GM21367 (cell line): ENCODE data around the gene RAD51B.
"Not testable (repeated sequence)": the region's sequence is repeated elsewhere in the genome, so short reads cannot be mapped to it uniquely, and the experiment has no call there.

Experiments
- ATAC-seq: cut with Tn5 transposase; IDR thresholded peaks from one replicate; pipeline ENCODE4 v1.9.1; 2021; ENCODE audit not compliant: unreplicated experiment

RAD51B gene

DNA sequence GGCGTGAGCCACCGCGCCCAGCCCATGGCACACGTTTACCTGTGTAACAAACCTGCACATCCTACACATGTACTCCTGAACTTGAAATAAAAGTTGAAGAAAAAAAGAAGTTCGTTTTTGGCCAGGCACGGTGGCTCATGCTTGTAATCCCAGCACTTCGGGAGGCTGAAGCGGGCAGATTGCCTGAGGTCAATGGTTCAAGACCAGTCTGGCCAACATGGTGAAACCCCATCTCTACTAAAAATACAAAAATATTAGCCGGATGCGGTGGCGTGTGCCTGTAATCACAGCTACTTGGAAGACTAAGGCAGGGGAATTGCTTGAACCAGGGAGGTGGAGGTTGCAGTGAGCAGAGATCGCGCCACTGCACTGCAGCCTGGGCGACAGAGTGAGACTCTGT lies 879.2 kb downstream of the RAD51B start:
- ATAC-seq = not testable (repeated sequence)

DNA sequence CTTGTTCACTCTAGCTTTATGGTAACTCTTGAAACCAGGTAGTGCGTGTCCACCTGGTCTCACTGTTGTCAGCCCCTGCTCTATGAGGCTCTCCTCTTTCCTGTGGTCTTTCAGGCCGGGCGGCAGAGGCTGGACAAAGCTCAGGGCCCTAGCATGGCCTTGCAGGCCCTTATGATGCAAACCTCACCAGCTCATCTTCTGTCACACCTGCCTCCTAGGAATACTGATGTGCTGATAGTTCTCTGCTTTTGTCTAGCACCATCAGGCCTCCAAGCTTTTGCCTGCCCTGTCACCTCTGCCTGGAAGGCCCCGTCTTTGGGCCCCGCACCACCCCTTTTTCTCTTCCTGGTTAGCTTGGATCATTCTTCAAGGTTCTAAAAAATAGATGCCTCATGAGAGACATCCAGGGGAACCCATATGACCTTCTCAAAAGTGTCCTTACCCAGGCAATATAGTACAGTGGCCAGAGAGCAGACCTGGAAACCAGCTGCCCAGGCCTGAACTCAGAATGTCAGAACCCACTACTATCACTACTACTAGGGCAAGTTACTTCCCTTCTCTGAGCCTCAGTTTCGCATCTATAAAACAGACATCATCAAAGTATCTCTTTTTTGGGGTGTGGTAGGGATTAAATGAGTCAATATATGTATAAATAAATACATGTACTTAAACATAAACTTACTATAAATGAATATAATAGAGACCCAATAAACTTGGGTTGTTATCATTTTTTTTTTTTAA lies 881.6 kb downstream of the RAD51B start:
- no peak for ATAC-seq

DNA sequence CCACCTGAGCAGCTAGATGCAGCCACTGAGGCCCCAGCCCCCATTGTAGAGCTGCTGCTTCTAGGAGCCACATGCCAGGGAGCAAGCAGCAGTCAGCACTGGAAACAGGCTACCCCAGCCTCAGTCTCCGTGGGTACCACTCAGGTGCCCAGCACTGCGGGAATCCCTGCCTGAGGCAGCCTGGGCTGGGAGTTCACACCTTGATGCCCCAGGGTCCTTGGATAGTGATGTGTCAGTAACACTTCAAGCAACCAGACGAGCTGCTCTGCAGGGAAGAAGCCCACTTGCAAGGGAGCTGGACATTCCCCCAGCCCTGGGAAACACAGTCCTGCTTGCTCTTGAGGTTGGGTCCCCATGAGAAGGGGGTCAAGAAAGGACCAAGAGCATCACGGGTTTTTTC lies 882.6 kb downstream of the RAD51B start:
- no peak for ATAC-seq

DNA sequence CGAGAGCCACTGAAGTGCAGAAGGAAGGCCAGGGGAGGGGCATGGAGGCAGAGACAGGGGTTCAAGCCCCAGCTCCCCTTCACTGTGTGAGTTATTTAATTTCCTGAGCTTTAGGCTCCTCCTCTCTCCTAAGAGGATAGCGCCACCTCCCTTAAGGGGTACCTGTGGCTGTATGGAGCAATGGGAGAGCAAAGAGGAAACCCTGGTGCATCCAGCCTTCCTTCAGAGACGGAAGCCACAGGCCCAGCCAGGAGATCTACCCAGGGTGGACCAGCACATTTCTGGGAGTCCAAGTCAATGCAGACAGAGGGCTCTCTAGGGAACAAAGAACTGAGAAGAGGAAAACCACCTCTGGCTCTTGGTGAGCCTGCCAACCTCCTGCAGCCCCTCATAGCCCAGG lies 883.0 kb downstream of the RAD51B start:
- ATAC-seq = no peak

DNA sequence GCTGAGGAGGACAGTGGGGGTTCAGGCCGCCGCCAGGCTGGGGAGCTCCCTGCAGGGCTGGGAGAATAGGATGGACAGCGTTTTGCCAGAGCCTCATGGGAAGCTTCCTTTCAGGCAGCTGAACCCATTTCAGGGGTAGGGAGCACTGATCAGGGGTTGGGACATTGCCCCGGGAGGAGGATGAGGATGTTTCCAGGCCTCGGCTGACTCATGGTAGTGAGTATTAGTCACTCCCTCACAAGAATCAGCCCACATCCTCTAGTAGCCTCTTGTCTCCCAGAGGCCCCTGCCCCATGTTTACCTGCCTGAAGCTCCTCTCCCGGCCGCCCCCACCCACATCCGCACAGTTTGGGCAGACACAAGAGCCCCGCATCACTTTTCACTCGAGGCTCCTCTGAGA lies 883.5 kb downstream of the RAD51B start:
- no peak for ATAC-seq

DNA sequence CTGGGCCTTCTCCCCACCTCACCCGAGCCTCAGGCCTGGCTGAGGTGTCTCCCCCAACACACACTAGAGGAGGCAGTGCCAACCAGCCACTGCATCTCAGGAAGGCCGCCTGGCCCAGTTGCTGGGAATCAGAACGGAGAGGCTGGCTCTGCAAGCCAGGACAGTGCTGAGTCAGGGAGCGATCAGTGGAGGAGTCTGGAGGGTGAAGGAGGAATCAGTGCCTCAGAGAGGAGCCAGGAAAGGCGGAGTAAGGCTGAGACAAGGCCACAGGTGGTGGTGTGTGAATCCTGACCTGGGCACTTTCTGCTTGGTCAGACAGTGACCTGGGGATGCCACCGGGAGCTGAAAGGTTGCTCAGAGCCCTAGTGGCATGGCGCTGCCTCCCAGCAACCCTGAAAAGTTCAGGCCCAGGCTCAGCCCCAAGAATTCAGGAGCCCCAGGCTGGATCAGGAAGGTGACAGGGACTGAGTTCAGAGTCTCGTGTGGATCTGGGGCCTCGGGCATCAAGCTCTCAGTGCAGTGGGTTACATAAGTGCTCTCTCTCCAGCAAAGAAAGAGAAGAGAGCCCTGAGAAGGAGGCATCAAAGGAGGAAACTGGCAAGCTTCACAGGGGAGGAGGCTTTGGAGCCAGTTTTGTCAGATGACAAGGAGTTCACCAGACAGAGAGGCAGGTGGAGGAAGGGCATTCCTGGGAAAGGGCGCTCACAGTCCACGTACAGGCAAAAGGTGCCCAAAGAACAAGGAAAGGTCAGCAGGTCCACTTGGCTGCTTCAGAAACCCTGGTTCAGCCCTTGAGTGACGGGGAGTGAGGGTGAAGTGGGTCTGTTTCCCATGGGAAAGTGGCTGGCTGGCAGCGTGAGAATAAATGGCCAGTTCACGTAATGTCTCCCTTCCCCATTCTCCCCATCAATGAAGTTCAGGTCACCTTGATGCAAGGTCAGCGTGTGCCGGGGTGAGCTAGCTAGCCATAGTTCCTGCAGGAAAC lies 885.4 kb downstream of the RAD51B start:
- ATAC-seq = no peak

DNA sequence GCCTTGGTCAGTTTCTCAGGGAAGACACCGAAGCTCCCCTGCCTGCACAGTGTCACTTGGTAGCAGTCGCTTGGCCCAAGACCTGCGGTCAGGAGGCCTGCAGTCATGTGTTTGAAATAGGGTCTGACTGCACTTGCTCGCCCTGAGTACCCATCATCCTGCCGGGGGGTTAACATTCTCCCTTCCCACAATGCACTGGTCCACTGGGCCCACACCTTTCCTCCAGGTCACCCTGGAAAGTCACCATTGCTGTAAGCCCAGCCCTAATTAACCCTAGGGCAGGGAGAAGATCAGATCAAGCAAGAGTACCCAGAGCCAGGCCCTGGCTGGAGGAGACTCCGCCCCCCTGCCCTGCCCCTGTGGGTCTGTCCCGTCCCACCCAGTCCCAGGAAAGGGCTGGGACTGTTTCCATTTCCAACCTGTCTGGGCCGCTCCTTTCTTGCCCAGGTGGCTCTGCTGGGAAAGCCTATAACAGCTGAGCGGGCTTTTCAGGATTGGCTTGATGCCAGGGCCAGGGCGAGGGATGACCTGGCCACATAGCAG lies 886.2 kb downstream of the RAD51B start:
- ATAC-seq = no peak

DNA sequence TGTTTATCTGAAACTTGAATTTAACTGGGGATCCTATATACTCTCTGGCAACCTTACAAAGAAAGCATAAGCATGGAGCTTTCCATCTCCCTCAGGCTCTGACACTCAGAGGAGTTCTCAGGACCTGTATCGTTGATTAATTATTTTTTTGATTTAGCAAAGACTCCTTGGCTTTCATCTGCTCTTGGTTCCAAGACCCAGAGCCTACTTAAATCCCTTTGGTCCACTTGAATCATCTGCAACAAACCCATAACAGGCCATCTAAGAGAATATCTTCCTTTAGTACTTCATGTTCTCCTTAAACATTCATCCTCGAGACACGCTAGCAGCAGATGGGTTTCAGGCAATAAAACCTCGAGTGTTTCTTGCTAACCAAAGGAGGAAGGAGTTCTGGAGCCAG lies 887.9 kb downstream of the RAD51B start:
- ATAC-seq = no peak

DNA sequence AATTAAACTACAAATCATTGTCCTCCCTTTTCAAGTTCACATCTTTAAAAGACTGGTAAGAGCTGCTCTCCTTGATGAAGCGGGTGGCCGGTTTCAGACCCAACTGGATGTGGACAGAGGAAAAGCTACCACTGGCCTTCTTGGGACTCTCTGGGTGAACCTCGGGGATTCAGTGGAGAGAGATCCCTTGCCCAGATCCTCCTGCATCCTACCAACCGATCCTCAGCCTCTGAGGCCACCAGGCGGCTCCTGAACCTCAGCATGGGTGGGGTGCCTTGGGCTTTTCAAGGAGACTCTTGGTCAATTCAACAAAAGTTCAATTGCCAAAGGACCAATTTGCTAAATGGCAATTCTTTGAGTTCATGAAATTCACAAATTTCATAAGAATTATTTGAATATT lies 888.8 kb downstream of the RAD51B start:
- ATAC-seq = no peak

DNA sequence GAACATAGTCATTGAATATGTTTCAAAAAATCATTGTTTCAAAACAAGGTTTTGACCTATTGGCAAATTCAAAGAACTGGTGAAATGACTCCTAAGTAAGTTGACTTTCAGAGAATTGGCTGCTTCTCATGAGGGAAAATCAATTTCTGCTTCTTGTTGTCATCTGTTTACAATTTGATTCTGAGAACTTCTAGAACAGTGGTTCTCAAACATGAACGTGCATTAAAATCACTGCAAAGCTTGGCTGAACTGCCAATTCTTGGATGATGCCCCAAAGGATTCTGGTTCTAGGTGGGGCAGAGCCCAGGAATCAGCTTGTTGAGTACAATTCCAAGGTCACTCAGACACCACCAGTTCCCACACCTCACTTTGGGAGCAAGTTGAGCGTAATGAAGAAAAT lies 889.4 kb downstream of the RAD51B start:
- ATAC-seq = no peak

DNA sequence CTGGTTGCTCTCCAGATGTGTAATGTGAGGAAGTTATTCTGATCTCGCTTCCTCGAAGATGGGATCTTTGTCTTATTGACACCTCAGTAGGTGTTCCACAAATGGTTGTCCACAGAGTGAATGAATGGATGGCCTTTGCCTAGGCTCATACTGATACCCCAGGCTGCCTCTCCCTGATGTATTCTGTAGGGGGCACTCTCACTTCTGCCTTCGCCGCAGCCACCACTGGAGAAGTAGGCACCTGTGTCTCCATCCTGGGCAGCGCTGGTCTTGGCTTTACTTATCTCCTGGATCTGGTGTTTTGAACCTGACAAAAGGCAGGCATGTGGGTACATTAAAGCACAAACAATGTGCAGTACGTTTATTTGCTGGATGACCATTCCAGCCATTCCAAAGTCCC lies 891.2 kb downstream of the RAD51B start:
- ATAC-seq = no peak

DNA sequence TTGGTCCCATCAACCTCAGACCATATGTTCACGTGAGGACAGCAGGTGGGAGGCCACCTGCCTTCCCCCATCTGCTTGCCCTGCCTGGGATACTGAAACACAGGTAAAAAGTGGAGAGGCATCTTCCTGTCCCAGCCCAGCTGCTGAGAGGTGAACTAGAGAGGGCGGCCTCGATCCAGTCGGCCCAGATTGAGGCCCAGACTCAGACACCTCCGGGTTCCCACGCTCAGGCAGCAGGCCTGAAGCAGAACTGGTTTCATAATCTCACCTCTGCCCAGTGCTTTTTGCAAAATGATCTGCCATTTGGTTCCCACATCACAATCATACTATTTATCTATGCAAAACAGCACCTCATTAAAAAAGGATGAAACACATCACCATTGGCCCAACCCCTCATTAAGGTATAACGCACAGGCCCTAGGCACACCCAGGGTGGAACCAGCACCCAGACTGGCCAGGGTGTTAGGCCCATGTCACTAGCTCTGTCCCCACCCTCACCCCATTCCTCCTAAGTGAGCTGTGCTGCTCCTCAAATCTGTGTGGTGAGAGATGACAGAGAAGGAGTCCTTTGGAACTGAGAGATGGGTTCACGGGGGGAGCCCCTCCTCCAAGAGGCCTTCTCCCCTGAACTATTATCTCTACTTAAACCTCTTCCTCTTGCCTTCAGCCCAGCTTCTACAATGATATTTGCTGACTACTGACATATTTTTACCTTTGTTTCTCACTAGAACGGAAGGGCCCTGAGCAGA lies 892.2 kb downstream of the RAD51B start:
- no peak for ATAC-seq

DNA sequence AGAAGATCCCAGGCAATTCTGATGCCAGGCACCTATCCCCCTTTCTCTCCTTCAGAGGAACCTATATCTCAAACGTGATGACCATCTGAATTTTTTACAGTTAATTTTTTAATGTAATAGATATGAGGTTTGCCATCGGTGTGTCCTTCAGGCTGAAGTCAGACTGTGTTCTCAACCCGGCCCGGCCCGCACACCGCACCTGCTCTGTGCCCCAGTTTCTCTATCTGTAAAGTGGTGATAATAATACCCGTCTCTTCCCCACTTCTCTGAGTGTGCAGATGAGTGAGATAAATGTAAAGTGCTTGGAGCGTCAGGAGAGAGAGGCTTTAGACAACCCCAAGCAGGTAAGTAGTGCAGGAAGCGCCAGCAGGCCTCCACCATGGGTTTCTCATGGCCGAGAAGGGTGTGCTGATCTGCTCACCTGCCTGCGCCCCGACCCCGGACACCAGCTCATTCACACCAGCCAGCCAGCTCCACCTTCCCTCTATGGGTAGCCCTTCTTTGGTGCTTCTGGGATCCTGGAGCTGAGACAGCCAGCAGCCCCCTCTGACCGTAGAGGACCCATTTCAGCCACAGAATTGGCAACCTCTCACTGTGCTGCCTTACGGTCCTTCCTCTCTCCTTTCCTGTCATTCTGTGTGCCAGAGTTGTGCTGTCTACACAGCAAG lies 893.3 kb downstream of the RAD51B start:
- no peak for ATAC-seq

DNA sequence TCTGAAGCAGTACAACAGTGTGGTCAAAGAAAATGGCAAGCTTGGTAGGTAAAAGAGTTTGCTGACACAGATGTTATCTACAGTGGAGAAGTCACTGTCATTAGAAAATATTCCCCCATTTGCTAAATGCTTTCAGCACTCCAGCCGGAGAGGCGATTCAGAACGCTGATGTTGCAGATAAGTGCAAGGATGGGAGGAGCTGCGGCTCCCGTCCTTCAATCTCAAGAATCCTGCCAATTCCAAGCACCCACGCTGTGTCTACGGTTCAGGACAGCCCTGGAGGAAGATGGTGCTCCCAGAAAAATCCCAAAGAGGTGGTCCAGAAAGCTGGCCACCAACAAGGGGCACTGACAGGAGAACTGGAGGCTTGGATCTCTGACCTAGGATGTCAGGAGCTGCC lies 894.2 kb downstream of the RAD51B start:
- no peak for ATAC-seq

DNA sequence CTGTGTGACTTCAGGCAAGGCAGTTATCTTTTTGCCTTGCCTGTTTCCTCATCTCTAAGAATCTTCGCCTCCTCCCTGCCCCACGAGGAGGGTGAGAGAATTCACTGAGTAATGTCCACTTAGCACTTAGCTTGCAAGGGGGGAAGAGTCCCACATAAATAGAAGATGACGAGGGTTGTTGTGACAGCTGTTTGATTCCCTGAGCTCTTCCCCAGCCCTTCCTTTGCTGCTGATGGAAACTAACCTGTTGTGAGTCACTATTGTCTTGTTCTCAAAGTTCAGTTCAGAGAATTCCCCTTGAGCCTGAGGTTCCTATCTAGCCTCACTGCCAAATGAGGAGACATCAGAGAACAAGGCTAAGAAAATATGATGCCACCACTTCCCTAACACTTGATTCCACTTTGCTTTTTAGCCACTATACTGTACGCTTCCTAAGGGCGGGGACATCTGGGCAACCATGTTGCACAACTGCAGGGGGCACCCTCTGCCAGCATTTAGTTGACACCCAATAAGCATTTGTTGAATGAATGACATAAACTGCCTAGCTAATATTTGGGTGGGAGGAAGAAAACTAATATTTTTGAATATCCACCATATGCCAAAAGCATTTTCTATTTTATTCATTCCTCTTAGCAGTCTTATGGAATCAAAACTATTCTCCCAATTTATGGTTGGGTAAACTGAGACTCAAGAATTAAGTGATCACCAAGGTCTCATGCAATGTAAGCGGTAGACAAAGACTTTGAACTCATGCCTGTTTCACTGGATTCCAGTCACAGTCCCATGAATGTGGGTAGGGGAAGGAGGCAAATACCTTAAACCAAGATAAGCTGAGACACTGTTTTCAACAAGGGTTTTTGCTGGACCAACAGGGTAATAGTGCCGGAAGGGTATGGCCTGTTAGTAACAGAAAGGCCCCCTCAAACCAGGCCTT lies 895.7 kb downstream of the RAD51B start:
- ATAC-seq = no peak

DNA sequence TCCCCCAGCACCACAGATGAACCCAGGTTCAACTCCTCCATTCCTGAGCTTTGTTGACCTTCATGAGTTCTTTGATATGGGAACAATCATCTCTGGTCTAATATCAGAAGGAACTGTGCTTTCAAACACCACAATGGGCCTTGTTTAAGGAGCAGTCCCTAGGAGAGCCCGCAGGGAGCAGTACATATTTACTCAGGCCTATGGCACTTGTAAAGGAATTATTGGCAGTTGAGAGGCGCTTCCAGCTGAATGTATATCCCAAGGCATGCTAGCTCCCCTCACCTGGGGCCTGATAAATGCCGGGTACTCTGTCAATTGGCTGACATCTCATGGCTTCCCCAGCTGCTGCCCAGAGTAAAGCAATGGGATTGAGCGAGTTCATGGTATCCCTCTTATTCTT lies 897.1 kb downstream of the RAD51B start:
- no peak for ATAC-seq

DNA sequence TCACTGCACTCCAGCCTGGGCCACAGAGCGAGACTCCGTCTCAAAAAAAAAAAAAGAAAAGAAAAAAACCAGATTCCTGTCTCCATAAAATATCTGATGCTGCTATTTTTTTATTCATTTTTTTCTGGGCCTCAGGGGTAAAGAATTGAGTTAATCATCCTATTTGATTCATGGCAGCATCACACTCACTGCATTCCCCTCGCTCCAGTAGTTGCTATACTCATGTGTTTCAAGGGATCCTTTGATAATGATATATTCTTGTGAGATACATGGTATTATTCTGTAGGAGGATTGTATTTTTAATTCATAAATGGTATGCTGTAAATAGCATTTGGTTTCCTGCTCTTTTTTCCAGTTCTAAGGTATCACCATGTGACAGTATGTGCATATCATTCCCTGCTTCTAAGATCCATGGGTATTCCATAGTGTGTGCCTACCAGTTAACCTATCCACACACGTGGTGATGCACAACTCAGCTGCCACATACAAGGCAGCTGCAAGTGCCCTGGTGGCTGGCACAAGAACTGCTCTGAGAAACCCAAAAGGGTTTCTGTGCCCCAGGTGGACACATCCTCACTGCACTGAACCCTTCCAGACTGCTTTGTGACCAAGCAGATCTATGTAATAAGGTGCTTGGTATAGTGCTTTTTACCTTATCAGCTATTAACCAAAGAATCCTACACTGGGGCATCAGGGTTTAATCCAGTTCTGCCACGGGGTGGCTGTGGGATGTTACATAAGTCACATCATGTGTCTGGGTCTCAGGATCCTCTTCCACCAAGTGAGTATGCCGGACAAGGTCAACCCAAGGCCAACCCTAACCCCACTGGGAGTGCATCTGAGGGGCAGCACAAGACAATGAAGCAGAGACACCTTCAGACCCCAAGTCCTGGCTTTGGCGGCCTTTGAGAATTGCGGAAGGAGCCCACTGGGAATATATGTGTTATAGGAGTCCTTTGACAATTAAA lies 898.7 kb downstream of the RAD51B start:
- ATAC-seq = no peak

DNA sequence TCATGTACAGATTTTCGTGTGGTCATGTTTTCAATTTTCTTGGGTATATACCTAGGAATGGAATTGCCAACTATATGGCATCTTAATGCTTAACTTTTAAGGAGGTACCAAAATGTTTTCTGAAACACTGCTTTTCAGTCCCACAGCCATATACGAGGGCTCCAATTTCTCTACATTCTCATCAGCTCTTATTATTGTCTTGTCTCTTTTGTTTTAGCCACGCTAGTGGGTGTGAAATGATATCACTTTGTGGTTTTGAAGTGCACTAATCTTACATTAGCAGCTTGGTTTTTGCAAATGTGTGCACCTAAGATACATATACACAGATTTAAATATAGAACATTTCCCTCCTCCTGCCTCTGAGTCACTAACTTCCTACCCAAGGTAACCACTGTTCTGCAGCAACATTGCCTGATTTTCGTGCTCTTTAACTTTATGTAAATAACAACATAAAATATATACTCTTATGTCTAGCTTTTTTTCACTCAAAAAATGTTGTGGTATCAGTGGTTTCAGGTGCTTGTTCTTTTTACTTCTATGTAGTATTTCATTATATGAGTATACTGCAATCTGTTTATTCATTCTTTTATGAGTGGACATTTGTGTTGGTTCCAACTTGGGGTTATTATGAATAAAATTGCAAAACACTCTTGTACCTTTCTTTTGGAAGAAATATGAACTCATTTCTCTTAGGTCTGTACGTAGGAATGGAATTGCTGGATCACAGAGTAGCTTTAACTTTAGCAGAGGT lies 900.2 kb downstream of the RAD51B start:
- no peak for ATAC-seq
